ENCODE results near the gene ZNF792.

DNA sequence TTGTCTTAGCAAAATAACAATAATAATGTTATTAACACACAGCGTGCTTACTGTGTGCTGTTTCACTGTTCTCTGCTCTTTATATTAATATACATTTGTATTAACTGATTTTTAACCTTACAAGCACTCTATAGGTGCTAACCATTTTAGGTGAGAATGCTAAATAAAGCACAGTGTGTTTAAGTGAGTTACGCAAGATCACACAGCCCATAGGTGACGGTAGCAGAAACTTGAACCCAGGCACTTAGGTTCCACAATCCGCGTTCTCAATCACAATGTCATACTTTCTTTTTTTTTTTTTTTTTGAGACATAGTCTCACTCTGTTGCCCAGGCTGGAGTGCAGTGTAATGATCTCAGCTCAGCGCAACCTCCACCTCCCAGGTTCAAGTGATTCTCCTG lies 31.5 kb downstream of the ZNF792 start:
- no peak for TF ChIP-seq CTCF (IDR thresholded peaks at IDR 0.05; ENCODE audit: low read depth, low read length)
- TF ChIP-seq, protein P1, sequence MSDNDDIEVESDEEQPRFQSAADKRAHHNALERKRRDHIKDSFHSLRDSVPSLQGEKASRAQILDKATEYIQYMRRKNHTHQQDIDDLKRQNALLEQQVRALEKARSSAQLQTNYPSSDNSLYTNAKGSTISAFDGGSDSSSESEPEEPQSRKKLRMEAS (IDR thresholded peaks at IDR 0.05; ENCODE audit: low read depth, low read length): no peak
